GM12878 (cell line): ENCODE measurements around the gene PHF14. TPM values are rescaled to one million over a fixed set of nuclear protein-coding genes. Genes with fewer than 3 reads are reported as not detected.

Experiments used
- ATAC-seq: fragments of 200-7000 bp; cut with Tn5 transposase; 3 replicates; pipeline ENCODE4 v1.9.1; 2020; ENCODE audit warnings: mild to moderate bottlenecking, moderate library complexity
- BruUV-seq: library from RNA; stranded (reverse); fragments of 400-500 nt; replicated peaks from 2 replicates; lab custom pipeline; 2021; lab: Mats Ljungman, UMichigan
- CTCF ChIA-PET: fragments of 300-600 bp; sonication (Branson Sonifier 250); formaldehyde crosslinking; extraction: SDS; loops from one replicate; lab custom pipeline; 2021; ENCODE audit warnings: inconsistent platforms; lab: Yijun Ruan, JAX
- POLR2A ChIA-PET: fragments of 350-600 bp; formaldehyde crosslinking; extraction: SDS; loops from one replicate; lab custom pipeline; 2021; ENCODE audit warnings: inconsistent platforms; lab: Charles Lee
- RAD21 ChIA-PET: fragments of 300-600 bp; sonication (Branson Sonifier 250); formaldehyde crosslinking; loops from one replicate; lab custom pipeline; 2023; ENCODE audit warnings: antibody characterized with exemption; ENCODE audit not compliant: unreplicated experiment; lab: Charles Lee
- SMC1A ChIA-PET: fragments of 300-600 bp; sonication (Branson Sonifier 250); formaldehyde crosslinking; loops from one replicate; lab custom pipeline; 2023; ENCODE audit not compliant: unreplicated experiment, uncharacterized antibody; lab: Charles Lee
- DNase-seq: peaks from one replicate; pipeline ENCODE4 v3.0.0-alpha.2; 2011; ENCODE audit warnings: low read depth, low spot score
- FAIRE-seq: peaks from 3 replicates; lab custom pipeline; 2011; peaks lifted over from hg19 to GRCh38; lab: Jason Lieb, UNC
- H2AFZ ChIP-seq: 2 replicates; pipeline ENCODE4 v1.6.0; 2011; ENCODE audit warnings: low read depth, low read length, control low read depth; ENCODE audit not compliant: control insufficient read depth
- H3K27ac ChIP-seq: 2 replicates; pipeline ENCODE4 v1.5.1; 2011; ENCODE audit warnings: control low read depth; ENCODE audit not compliant: control insufficient read depth, insufficient read depth
- H3K27me3 ChIP-seq, 2 experiments: replicated peaks in 1 of 2; 2 replicates each; pipeline versions ENCODE4 v1.6.0 to v1.6.1; 2011; ENCODE audit warnings: low read length in 1 of 2; ENCODE audit not compliant: control insufficient read depth in 2 of 2, insufficient read depth in 2 of 2
- H3K36me3 ChIP-seq, 2 experiments: 2 replicates each; pipeline ENCODE4 v1.5.1; 2011; ENCODE audit warnings: low read length in 1 of 2; ENCODE audit not compliant: control insufficient read depth in 2 of 2, insufficient read depth in 2 of 2
- H3K4me1 ChIP-seq: 2 replicates; pipeline ENCODE4 v1.6.1; 2011; ENCODE audit warnings: mild to moderate bottlenecking, low read length, moderate library complexity, mixed read lengths; ENCODE audit not compliant: control insufficient read depth, insufficient read depth
- H3K4me2 ChIP-seq: 2 replicates; pipeline ENCODE4 v1.6.0; 2011; ENCODE audit warnings: control low read depth; ENCODE audit not compliant: control insufficient read depth, insufficient read depth
- H3K4me3 ChIP-seq: fragments of 200-600 bp; sonication (generic); 2 replicates; pipeline ENCODE4 v1.5.1; 2016
- H3K79me2 ChIP-seq: 2 replicates; pipeline ENCODE4 v1.6.0; 2011; ENCODE audit warnings: low read length; ENCODE audit not compliant: control insufficient read depth, insufficient read depth
- H3K9ac ChIP-seq: 2 replicates; pipeline ENCODE4 v1.8.0; 2011; ENCODE audit warnings: low read length, control low read depth, mixed read lengths; ENCODE audit not compliant: control insufficient read depth, insufficient read depth
- H3K9me3 ChIP-seq: replicated peaks from 3 replicates; pipeline ENCODE4 v1.5.1; 2011; ENCODE audit warnings: mild to moderate bottlenecking, low read length; ENCODE audit not compliant: control insufficient read depth, insufficient read depth
- H4K20me1 ChIP-seq: 2 replicates; pipeline ENCODE4 v1.6.0; 2011; ENCODE audit not compliant: control insufficient read depth, insufficient read depth
- BRCA1 ChIP-seq: IDR thresholded peaks from 2 replicates; pipeline ENCODE4 v1.6.1; 2011; ENCODE audit warnings: low read depth, low read length, improper control_type of control experiment
- ESRRA ChIP-seq: IDR thresholded peaks from 2 replicates; pipeline ENCODE4 v1.6.1; 2012; ENCODE audit warnings: mild to moderate bottlenecking, low read length, improper control_type of control experiment
- MTA2 ChIP-seq: fragments of 450-650 bp; IDR thresholded peaks from 2 replicates; pipeline ENCODE4 v1.6.1; 2016; ENCODE audit warnings: low read depth, mild to moderate bottlenecking, moderate library complexity
- PAX8 ChIP-seq: fragments of 450-650 bp; IDR thresholded peaks from 2 replicates; pipeline ENCODE4 v1.6.1; 2017; ENCODE audit warnings: mild to moderate bottlenecking, moderate library complexity
- PBX3 ChIP-seq: IDR thresholded peaks from 2 replicates; pipeline ENCODE4 v1.6.1; 2011; ENCODE audit warnings: mild to moderate bottlenecking, low read depth, low read length, moderate library complexity; ENCODE audit not compliant: insufficient replicate concordance
- POLR2AphosphoS5 ChIP-seq: IDR thresholded peaks from 2 replicates; pipeline ENCODE4 v1.6.1; 2011; ENCODE audit warnings: mild to moderate bottlenecking, low read length, inconsistent platforms
- RELB ChIP-seq: fragments of 450-650 bp; IDR thresholded peaks from 2 replicates; pipeline ENCODE4 v1.6.1; 2017; ENCODE audit warnings: low read depth, mild to moderate bottlenecking, moderate library complexity
- RFX5 ChIP-seq: IDR thresholded peaks from 2 replicates; pipeline ENCODE4 v1.6.1; 2011; ENCODE audit warnings: low read depth, low read length, improper control_type of control experiment
- SMAD5 ChIP-seq: IDR thresholded peaks from 2 replicates; pipeline ENCODE4 v1.6.1; 2016; ENCODE audit warnings: antibody characterized with exemption, low read depth
- SREBF2 ChIP-seq: IDR thresholded peaks from 2 replicates; pipeline ENCODE4 v1.6.1; 2012; ENCODE audit warnings: mild to moderate bottlenecking, low read length
- SUZ12 ChIP-seq: fragments of 200-600 bp; sonication (generic); IDR thresholded peaks from one replicate; pipeline ENCODE4 v1.6.1; 2018; ENCODE audit warnings: antibody characterized with exemption, mild to moderate bottlenecking; ENCODE audit not compliant: unreplicated experiment
- TARDBP ChIP-seq: IDR thresholded peaks from 2 replicates; pipeline ENCODE4 v1.6.1; 2016; ENCODE audit warnings: borderline replicate concordance
- TCF12 ChIP-seq: IDR thresholded peaks from 2 replicates; pipeline ENCODE4 v1.6.1; 2011; ENCODE audit warnings: low read depth, mild to moderate bottlenecking, low read length
- ZNF207 ChIP-seq: fragments of 450-650 bp; IDR thresholded peaks from 2 replicates; pipeline ENCODE4 v1.6.1; 2014; ENCODE audit warnings: antibody characterized with exemption, mild to moderate bottlenecking, borderline replicate concordance
- WGBS: methylation state at CpG from one replicate; pipeline ENCODE4 v1.1.6; 2016; ENCODE audit warnings: low lambda C conversion rate; ENCODE audit not compliant: insufficient replicate concordance, insufficient coverage; ENCODE audit errors: missing lambda C conversion rate; 5-methylcytosine and 5-hydroxymethylcytosine counted together
- in situ Hi-C: fragments of 300-500 bp; cut with MboI; formaldehyde crosslinking; loops from 9 replicates; pipeline ENCODE4 v1.14.3; 2018; ENCODE audit warnings: mixed read lengths
- intact Hi-C: fragments of 100-400 bp; cut with micrococcal nuclease; formaldehyde crosslinking; loops from one replicate; pipeline ENCODE4 v1.14.2; 2022; ENCODE audit not compliant: unreplicated experiment
- polyA plus RNA-seq, 11 experiments: library from polyadenylated mRNA; depleted of rRNA in 4 of 11; unstranded in 6 of 11; stranded (reverse) in 5 of 11; fragments of >200 nt; fragmentation: Nextera tagmentation in 4 of 11; fragmentation: Illumina TruSeq in 1 of 11; extraction: Ambion mirVana in 4 of 11; extraction: Trizol in 1 of 11; gene quantifications; 1 replicate in 1 of 11; 2 replicates in 10 of 11; pipeline versions ENCODE4 v1.2.1 to v1.2.3, GENCODE V29; 2011 to 2016; ENCODE audit warnings: inconsistent platforms in 2 of 11, missing spikeins in 2 of 11, low read depth in 1 of 11
- total RNA-seq, 4 experiments: library from RNA; depleted of rRNA in 3 of 4; stranded (reverse); fragments of >200 nt in 3 of 4; fragmentation: Illumina TruSeq in 1 of 4; extraction: Trizol in 1 of 4; gene quantifications; 2 replicates each; pipeline versions ENCODE4 v1.2.1 to v1.2.3, GENCODE V29; 2013 to 2021
- TF ChIP-seq, protein P1 (sequence below): fragments of 450-650 bp; formaldehyde crosslinking; IDR thresholded peaks from 2 replicates; pipeline ENCODE4 v1.4.0; 2022; ENCODE audit warnings: mild to moderate bottlenecking, moderate library complexity

PHF14 gene
- total and polyA plus RNA-seq, 10 of the 15 experiments (the other 5 are each of a cell fraction or from before 2014, with no cell fraction given): 21.3 to 47.1 (median 29.9) TPM

DNA sequence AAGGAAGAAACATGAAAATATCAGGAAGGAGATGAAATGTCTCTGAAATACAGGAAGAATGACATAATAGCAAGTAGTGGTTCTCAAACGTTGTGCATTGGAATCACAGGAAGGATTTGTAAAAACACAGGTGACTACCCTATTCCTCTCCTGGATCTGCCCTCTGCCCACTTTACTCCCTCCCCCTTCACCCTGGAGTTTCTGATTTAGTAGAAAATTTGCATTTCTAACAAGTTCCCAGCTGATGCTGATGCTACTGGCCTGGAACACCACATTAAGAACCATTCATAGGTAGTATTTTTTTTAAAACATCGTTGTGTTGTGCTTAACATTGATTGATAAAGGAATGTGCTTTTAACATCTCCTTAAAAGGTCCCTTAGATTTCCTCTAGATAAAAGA lies 130.9 kb downstream of the PHF14 start:
- no peaks in the 10 kb centered on the region for H3K9me3 ChIP-seq
- no TSS peak for BruUV-seq
- H3K27me3 ChIP-seq: no peaks in the 10 kb centered on the region
- H3K9ac ChIP-seq: no peak overlapping the region
- TF ChIP-seq TCF12 (no peak), POLR2AphosphoS5 (no peak), ZNF207 (no peak), PBX3 (no peak), TARDBP (no peak), SMAD5 (no peak), BRCA1 (no peak), PAX8 (no peak), SREBF2 (no peak), RELB (no peak), RFX5 (no peak), SUZ12 (no peak), ESRRA (no peak), MTA2 (no peak)
- TF ChIP-seq, protein P1, sequence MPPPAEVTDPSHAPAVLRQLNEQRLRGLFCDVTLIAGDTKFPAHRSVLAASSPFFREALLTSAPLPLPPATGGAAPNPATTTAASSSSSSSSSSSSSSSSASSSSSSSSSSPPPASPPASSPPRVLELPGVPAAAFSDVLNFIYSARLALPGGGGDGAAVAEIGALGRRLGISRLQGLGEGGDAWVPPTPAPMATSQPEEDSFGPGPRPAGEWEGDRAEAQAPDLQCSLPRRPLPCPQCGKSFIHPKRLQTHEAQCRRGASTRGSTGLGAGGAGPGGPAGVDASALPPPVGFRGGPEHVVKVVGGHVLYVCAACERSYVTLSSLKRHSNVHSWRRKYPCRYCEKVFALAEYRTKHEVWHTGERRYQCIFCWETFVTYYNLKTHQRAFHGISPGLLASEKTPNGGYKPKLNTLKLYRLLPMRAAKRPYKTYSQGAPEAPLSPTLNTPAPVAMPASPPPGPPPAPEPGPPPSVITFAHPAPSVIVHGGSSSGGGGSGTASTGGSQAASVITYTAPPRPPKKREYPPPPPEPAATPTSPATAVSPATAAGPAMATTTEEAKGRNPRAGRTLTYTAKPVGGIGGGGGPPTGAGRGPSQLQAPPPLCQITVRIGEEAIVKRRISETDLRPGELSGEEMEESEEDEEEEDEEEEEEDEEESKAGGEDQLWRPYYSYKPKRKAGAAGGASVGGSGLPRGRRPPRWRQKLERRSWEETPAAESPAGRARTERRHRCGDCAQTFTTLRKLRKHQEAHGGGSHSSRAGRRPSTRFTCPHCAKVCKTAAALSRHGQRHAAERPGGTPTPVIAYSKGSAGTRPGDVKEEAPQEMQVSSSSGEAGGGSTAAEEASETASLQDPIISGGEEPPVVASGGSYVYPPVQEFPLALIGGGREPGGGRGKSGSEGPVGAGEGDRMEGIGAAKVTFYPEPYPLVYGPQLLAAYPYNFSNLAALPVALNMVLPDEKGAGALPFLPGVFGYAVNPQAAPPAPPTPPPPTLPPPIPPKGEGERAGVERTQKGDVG (CRISPR knock-in tag): no peak
- ChIA-PET POLR2A (no interaction called here), CTCF (no interaction called here), SMC1A (interaction anchor here (1.5 kb wide), 1 partner anchor 23 kb away, joined by 3 read pairs; no protein-coding TSS in a partner anchor), RAD21 (no interaction called here)
- H3K27ac ChIP-seq: no peak overlapping the region
- no peak overlapping the region for H3K4me2 ChIP-seq
- no peaks in the 10 kb centered on the region for H3K79me2 ChIP-seq
- in situ Hi-C loops: no loop called here
- H3K36me3 ChIP-seq: no peaks in the 10 kb centered on the region
- H4K20me1 ChIP-seq: no peaks in the 10 kb centered on the region
- peak; percentile 55; the same call in 2 of the 3 replicates for ATAC-seq
- DNase-seq: no peak
- no peak overlapping the region for H3K4me3 ChIP-seq
- WGBS: 20% methylated on average over 2 of the region's 2 CpGs
- FAIRE-seq: no peak
- no peak overlapping the region for H2AFZ ChIP-seq
- intact Hi-C loops: no loop called here
- H3K4me1 ChIP-seq: no peaks in the 10 kb centered on the region
